NCI-H2107 (cell line): ENCODE data around the gene ATP5F1E.
"Not testable (repeated sequence)": the region's sequence is repeated elsewhere in the genome, so short reads cannot be mapped to it uniquely, and the experiment has no call there.

Experiments used
- DNase-seq: peaks from one replicate; lab custom pipeline; 2025; lab: John Stamatoyannopoulos, UW

ATP5F1E gene

DNA sequence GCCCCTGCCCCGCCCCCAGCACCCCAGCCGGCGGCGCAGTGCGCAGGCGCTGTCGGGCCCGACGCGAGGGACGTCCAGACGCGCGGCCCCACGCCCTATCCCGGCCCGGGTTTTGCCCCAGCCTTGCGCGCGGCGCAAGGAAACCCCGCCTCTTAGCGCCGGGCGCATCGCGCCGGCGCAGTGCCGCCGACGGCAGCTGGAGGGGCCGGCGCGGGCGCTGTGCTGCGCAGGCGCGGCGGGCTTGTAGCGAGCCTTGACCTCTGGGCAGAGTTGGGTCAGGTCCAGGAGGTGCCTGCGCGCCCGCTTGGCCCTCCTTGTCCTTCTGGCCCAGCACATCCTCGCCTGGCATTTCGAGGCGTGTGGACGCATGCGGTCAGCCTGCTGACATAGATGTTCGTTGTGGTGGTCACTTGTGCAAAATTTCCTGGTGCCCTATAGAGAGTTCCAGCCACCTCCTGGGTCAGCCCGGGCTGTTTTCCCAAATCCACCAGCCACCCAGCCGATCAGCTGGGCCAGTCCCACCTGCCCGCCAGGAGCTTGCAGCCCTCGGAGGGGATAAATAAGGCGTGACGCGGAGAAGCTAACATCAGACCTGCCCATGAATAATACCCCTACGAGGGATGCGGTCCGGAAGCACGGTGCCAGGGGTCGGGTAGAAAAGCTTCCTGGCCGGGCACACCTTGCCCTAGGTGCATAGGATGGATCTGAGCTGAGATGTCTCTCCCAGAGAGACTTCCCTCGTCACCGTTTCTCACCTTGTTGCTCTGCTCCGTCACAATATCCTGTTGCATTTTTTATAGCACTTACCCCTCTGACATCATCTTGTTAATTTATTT, 10.9 kb upstream of the ATP5F1E start:
- DNase-seq = peak; percentile 88

GRCh38 chr20:59042151-59042795, 10.1 kb upstream of the ATP5F1E start, which contains the start of gene PRELID3B:
PRELID3B (minus strand) TSS chr20:59042786; CDS start chr20:59042730, 56 bp downstream.
- DNase-seq = no peak

- not testable (repeated sequence) for DNase-seq
These were observed 9.4 kb upstream of the ATP5F1E start for GRCh38 chr20:59041487-59041886.

GRCh38 chr20:59040667-59041066, 8.5 kb upstream of the ATP5F1E start:
- DNase-seq = no peak

DNA sequence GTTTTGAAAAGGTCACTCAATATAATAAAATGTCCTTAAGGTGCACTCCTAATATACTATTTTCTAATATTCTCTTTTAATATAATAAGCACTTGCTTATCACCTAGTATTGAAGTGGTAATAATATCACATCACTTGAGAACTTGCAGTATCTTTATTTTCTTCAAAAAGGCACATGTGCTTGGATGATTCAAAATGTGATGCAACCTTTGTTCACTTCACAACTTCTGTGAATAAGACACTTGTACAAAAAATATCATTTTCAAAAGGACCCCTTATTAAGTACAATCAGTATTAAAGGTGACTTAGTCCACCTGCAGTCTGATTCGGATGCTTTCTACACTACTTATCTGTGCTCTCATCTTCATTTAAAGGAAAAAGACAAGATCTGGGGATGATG, 7.1 kb upstream of the ATP5F1E start:
- DNase-seq = no peak

DNA sequence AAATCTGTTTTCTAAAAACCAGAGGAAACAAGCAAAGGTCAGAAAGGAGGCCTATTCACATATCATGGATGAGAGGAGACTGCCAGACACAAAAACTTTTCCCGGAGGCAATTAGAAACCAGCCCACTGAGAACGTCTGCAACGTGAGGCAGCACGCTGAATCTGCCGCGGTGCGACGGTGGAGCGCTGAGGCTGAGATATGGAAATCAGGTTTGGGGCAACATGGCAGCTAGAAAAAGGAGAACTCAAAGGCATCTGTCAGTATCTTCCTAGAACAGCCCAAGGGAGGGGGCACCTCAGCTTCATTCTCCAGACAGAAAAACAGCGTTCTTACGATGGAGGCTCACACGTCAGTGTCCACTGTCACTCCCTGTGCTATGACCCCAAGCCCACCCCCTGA, 5.3 kb upstream of the ATP5F1E start:
- DNase-seq = no peak

GRCh38 chr20:59035381-59035780, 3.2 kb upstream of the ATP5F1E start:
- no peak for DNase-seq

DNA sequence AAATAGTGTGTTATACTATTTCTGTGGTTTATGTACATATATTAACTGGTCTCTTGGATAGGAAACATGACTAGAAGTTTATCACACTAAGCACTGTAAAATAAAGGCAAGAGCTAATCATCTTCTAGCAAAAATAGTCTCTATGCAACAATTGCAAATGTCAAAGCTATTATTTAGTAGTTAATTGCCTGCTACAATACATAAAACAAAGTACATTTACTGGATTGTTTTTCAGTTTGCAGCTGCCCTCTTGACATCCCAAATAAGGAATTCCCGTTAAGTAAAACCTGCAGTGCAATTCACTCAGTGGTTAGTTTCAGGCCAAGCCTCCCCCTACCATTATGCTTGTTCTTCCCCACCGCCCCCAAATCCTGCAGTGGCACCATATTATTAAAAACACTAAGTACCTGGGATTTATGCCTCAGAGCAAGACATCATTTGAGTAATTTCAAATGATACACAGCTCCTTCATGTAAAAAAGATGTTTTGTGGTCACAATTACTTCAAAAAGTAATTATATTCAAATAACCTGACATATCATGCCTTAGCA, 1.6 kb upstream of the ATP5F1E start:
- DNase-seq = no peak

DNA sequence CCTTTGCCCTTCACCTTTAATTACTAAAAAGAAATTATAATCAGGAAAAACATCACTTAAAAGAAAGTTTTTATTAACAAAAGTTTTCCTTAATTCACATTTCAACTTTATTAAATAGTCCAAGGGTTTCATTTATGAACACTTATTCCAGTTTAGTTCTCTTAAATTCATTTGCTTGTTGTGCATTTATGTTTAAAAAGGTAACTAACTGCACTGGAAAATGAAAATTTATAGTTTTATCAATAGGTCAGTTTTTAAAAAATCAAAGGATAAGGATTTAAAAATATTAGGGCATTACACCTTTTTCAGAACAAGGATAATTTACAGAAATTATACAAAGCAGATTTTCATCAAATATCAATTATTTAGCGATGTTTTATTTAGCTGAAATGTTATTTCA, 958 bp upstream of the ATP5F1E start:
- DNase-seq = no peak

GRCh38 chr20:59032713-59033059, 551 bp upstream of the ATP5F1E start:
- DNase-seq = no peak

- peak; percentile 26 for DNase-seq
These were observed 542 bp downstream of the ATP5F1E start for GRCh38 chr20:59031564-59032022.

- DNase-seq = no peak
These were observed 1.1 kb downstream of the ATP5F1E start for GRCh38 chr20:59030911-59031563.

DNA sequence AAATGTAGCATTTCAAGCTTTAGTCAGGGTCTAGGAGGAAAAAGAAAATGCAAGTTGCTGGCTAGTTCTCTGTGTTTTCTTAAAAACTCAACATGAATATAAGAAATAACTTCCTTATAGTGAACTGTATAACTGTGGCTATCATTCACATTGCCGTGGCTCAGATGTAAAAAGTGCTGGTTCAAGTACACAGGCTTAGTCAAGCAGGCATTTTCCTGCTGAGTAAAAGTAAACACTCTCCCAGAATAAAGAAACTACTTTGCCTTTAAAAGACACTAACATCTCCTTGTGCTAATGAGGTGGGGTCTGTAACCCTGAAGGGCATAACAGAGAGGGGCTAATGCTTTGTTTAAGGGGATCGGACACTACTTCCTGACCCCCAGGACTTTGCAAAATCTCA, 3.3 kb downstream of the ATP5F1E start:
- DNase-seq = no peak

DNA sequence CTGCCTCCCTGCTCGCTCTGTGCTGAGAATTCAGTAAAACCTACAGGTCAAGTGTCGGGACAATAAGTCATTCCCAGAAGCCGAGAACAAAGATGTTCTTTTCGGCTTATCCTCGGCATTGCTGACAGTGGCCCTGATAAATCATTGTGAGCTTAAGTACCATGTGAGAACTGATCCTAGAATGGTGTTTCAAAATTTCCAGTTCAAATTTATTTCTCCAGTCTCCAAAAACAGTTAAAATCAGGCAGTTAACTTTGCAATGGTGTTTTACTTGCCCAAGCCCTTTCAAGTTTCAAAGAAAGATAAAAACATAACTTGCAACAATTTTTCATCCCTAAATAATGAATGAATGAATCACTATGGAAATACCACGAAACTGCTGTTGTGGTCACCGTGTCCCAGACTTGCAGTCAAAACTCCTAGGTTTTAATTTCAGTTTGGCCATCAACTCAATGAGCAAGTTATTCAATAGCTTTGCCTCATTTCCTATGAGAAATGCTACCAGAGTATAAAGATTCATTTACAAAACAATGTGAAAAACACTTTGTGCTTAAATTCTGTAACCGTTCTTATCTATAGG, 4.3 kb downstream of the ATP5F1E start:
- DNase-seq = no peak

DNA sequence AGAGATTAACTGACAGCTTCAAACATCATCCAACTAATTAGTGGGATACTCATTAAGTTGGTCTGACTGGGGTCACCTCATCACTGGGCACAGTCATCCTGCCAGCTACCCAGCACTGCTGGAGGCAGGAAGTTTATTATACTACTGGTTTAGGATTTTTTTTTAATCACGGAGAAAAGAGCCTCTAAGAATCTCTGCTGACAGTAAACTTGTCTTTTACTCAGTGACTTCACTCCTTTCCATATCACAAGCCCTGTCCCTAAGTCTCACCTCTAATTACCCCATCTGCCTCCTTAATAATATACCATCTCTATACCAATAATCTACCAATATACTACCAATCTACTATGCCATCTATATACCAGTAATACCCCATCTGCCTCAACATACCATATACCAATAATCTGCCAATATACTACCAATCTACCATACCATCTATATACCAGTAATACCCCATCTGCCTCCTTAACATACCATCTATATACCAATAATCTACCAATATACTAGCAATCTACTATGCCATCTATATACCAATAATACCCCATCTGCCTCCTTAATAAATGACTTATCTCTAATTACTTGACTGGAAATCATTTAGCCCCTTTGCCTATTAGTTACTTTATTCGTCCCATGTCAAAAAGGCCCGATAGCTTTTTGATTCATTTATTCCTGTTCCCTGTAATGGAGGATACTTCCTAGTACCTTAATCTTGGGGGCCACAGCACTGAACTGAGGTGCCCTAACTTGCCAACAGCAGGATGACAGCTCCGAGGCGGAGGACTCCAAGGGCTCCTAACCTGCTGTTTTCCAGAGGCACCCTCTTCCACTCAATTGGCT, 5.0 kb downstream of the ATP5F1E start:
- DNase-seq = no peak

DNA sequence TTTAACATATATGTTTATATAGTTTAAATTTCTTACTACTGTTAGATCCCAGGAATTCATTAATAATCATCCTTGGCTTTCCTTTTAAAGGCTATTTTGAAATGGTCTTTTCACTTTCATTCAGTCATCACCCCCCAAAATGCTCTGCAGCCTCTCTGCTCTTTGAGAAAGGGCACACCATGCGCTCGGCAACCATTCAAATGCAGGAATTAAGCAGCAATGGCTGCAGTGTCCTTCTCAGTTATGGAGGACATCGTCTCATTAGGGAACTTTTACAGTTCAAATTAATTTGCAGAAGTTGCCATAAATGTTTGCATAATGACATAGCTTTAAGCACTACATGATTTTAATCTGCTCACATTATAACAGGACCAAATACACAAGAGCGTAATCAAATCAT, 6.6 kb downstream of the ATP5F1E start:
- DNase-seq = no peak

DNA sequence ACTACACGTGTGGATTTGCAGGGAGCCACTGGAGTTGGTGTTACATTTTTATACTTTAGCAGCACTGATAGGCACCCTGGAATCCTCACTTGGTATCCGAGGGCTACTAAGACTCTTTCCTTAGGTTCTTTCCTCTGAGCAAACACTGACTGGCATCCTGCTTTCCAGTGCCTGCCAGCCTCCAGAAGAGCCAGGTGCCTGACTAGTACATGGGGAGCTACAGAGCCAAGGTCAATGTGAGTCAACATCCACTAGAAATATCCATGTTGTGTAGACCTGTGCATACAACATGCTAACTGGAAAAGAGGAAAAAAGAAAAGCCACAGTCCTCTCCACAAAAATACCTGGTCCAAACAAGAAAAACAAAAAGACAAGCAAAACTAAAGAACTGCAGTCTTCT, 7.0 kb downstream of the ATP5F1E start:
- no peak for DNase-seq

- DNase-seq = no peak
These were observed 8.0 kb downstream of the ATP5F1E start for GRCh38 chr20:59024111-59024530.

GRCh38 chr20:59023616-59024015, 8.5 kb downstream of the ATP5F1E start:
- no peak for DNase-seq

- no peak for DNase-seq
These were observed 9.4 kb downstream of the ATP5F1E start for GRCh38 chr20:59022754-59023153.

DNA sequence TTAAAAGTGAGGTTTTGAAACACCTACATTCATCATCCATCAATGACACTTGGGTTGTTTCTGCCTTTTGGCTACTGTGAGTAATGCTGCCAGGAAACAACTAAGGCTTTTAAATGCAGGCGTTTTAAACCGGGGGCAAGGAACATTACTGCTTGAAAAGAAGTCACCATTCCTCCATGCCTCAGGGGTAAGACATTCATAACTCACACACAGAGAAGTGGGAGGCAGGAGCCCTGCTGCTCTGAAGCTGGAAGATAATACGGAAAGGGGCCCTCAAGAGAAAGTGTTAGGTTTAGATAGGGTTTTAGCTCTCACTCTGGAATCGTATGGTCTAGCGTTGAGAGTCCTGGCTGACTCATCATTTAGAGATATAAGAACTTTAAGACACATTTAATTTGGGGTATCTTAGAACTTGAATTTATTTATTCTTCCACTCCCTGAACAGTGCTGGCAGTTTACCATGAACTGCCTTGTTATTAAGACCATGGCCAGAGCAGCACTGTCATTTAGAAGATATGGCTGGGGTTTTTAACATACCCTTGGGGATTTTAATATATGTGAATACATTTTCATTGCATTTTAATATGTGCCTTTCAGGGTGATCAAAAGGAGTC, 11.1 kb downstream of the ATP5F1E start:
- no peak for DNase-seq
